Nephron (organoid): ENCODE data around the gene S100PBP.

Experiments used
- H3K27ac Mint-ChIP-seq, 3 experiments: 2 replicates each; pipeline ENCODE4 v1.8.0; 2020; ENCODE audit warnings: mixed read lengths in 3 of 3, mild to moderate bottlenecking in 2 of 3, moderate library complexity in 1 of 3
- H3K27me3 Mint-ChIP-seq: 2 replicates; pipeline ENCODE4 v1.8.0; 2021; ENCODE audit warnings: low read depth, mild to moderate bottlenecking, moderate library complexity, mixed read lengths
- H3K36me3 Mint-ChIP-seq: 2 replicates; pipeline ENCODE4 v1.8.0; 2020; ENCODE audit warnings: low read depth, mixed read lengths
- H3K4me1 Mint-ChIP-seq: 2 replicates; pipeline ENCODE4 v1.8.0; 2020; ENCODE audit warnings: mixed read lengths
- H3K4me3 Mint-ChIP-seq, 3 experiments: 2 replicates each; pipeline ENCODE4 v1.8.0; 2020; ENCODE audit warnings: mild to moderate bottlenecking in 3 of 3, mixed read lengths in 3 of 3, moderate library complexity in 2 of 3
- H3K9me3 Mint-ChIP-seq: 2 replicates; pipeline ENCODE4 v1.8.0; 2020; ENCODE audit warnings: mixed read lengths
- CTCF ChIP-seq, 3 experiments: fragments of 200-600 bp; sonication (generic); IDR thresholded peaks; one replicate each; pipeline ENCODE4 v1.5.0; 2021; ENCODE audit warnings: antibody characterized with exemption in 3 of 3; ENCODE audit not compliant: unreplicated experiment in 3 of 3

The S100PBP gene

DNA sequence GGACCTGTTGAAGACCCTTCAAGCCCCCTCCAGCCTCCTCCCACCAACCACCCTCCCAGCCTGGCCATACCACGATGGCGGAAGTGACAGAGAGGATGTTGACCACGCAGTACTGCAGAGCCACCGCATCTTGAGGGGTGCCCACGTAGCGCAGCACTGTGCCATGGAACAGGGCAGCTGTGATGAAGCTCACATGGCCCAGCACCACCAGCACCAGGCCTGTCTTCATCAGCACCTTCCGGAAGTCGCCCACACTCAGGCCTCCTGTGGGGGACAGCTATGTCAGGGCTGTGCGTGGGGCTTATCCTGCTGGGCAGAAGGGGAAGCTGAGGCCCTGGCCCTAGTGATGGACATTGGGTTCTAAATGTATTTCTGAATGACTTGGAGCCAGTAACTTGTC lies 80.6 kb downstream of the S100PBP start:
- no peak for TF ChIP-seq CTCF (IDR thresholded peaks at IDR 0.05; ENCODE audit: unreplicated experiment in 3 of 3)
- Mint-ChIP-seq H3K4me3 (no peak overlapping the region), H3K36me3 (no peaks in the 10 kb centered on the region), H3K4me1 (peaks cover 5% of the 10 kb centered on the region), H3K27ac (no peak overlapping the region), H3K27me3 (peaks cover 55% of the 10 kb centered on the region), H3K9me3 (no peaks in the 10 kb centered on the region)

GRCh38 chr1:32898958-32899357 lies 81.5 kb downstream of the S100PBP start:
- no peak overlapping the region for H3K27ac Mint-ChIP-seq
- H3K4me1 Mint-ChIP-seq: peaks cover 5% of the 10 kb centered on the region
- no peak for TF ChIP-seq CTCF (IDR thresholded peaks at IDR 0.05; ENCODE audit: unreplicated experiment in 3 of 3)
- no peaks in the 10 kb centered on the region for H3K36me3 Mint-ChIP-seq
- H3K4me3 Mint-ChIP-seq: peak overlapping the region; percentile 13 to 63 (median 61)
- H3K9me3 Mint-ChIP-seq: no peaks in the 10 kb centered on the region
- peaks cover 60% of the 10 kb centered on the region for H3K27me3 Mint-ChIP-seq

DNA sequence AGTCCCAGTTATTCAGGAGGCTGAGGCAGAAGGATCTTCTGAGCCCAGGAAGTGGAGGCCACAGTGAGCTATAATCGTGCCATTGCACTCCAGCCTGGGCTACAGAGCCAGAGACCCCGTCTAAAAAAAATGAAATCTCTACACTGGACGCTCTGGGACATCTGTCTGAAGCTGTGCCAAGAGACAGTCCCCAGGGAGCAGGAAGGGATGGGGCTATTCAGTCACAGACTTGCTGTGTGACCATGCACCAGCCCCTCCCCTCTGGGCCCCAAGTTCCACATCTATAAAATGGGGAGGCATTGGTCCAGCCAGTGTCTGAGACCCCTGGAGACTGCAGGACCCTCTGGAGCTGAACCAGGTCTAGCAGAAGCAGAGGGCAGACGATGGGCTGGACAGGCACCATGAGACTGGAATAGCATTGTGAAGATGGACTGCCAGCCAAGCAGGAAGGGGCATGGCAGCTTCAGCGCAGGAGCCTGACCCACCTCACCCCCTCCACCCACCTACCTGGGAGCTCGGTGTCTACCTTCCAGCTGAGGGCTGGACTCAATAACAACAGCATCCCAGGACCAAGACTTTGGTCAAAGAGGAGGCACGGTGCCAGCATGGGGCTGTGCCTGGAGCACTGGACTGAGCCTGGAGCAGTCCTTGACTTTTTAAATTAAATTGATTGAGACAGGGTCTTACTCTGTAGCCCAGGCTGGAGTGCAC lies 82.3 kb downstream of the S100PBP start:
- H3K4me1 Mint-ChIP-seq: peaks cover 5% of the 10 kb centered on the region
- H3K4me3 Mint-ChIP-seq: peak overlapping the region; percentile 67 to 87 (median 79)
- peaks cover 64% of the 10 kb centered on the region for H3K27me3 Mint-ChIP-seq
- no peaks in the 10 kb centered on the region for H3K9me3 Mint-ChIP-seq
- no peaks in the 10 kb centered on the region for H3K36me3 Mint-ChIP-seq
- no peak overlapping the region for H3K27ac Mint-ChIP-seq
- no peak for TF ChIP-seq CTCF (IDR thresholded peaks at IDR 0.05; ENCODE audit: unreplicated experiment in 3 of 3)

GRCh38 chr1:32900371-32900955 lies 83.0 kb downstream of the S100PBP start:
- no peaks in the 10 kb centered on the region for H3K9me3 Mint-ChIP-seq
- no peak for TF ChIP-seq CTCF (IDR thresholded peaks at IDR 0.05; ENCODE audit: unreplicated experiment in 3 of 3)
- peaks cover 5% of the 10 kb centered on the region for H3K4me1 Mint-ChIP-seq
- H3K27ac Mint-ChIP-seq: peak overlapping the region in 1 of 3 experiments; percentile 78
- peaks cover 64% of the 10 kb centered on the region for H3K27me3 Mint-ChIP-seq
- H3K36me3 Mint-ChIP-seq: no peaks in the 10 kb centered on the region
- H3K4me3 Mint-ChIP-seq: peak overlapping the region; percentile 79 to 87 (median 86)

GRCh38 chr1:32900956-32901822 lies 83.7 kb downstream of the S100PBP start, which contains the start of gene TMEM54:
Gene TMEM54 (minus strand): TSS chr1:32901389. CDS start chr1:32901238, 151 bp downstream.
- no peak for TF ChIP-seq CTCF (IDR thresholded peaks at IDR 0.05; ENCODE audit: unreplicated experiment in 3 of 3)
- Mint-ChIP-seq H3K36me3 (no peaks in the 10 kb centered on the region), H3K4me1 (peaks cover 1% of the 10 kb centered on the region), H3K4me3 (peak within 1 kb of the TSS; percentile 83 to 90 (median 89)), H3K27me3 (peaks cover 60% of the 10 kb centered on the region), H3K27ac (peak within 1 kb of the TSS in 2 of 3 experiments; percentile 65 to 78), H3K9me3 (no peaks in the 10 kb centered on the region)
